SU-DHL-6 (cell line): ENCODE data around the gene RNF121.

Experiments
- CTCF ChIP-seq: fragments of 200-600 bp; sonication (generic); IDR thresholded peaks from one replicate; pipeline ENCODE4 v1.5.1; 2017; ENCODE audit warnings: antibody characterized with exemption, mild to moderate bottlenecking, low read length, moderate library complexity; ENCODE audit not compliant: insufficient read depth, poor library complexity, severe bottlenecking
- EZH2phosphoT487 ChIP-seq: fragments of 200-600 bp; sonication (generic), shearing (Covaris generic); conservative IDR thresholded peaks from 2 replicates; pipeline ENCODE4 v1.6.1; 2018; ENCODE audit warnings: mild to moderate bottlenecking, antibody characterized with exemption, low read length, moderate library complexity, mixed read lengths

GRCh38 chr11:71995726-71996291 lies 67.0 kb downstream of the RNF121 start:
- TF ChIP-seq CTCF, result no peak
- no peak for TF ChIP-seq EZH2phosphoT487
